Stimulated activated CD4-positive, alpha-beta T cell treated with anti-CD3 and anti-CD28 coated beads, Interleukin-4, amount 100 ng/mL, for 24 hours (primary cell): ENCODE results near the gene FXYD7.
A peak's percentile ranks its signal among the peaks of the same experiment; 100 is the strongest.
"Not testable (repeated sequence)": the region's sequence is repeated elsewhere in the genome, so short reads cannot be mapped to it uniquely, and the experiment has no call there.

ENCODE experiments used
- DNase-seq: peaks from one replicate; pipeline ENCODE4 v3.0.0-alpha.2; 2020

The FXYD7 gene, protein sequence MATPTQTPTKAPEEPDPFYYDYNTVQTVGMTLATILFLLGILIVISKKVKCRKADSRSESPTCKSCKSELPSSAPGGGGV

DNA sequence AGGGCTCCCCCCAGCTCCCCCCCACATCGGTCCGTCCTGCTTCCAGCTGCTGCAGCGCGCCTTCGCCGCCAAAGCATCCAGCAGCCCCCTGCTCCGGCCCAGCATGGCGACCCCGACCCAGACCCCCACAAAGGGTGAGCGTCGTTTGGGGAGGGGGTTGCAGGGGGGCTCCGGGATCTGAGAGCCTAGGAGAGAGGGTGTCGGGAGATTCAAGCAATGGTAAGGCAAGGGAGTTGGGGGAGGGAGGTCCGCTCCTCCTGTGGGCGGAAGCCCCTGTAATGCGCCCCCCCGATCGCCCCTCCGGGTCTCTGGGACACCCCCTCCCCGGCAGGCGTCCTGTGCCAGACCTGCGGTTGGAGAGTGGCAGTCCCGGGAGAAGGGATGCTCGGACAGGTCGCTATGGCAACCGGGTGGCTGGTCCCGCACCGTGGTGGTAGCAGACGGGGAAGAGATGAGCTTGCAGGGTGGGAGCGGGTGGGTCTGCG lies at the start of gene FXYD7:
FXYD7 (plus strand) TSS at position 25 of the 485 bp plus-strand sequence; CDS start at position 104, 79 bp downstream.
- no peak for DNase-seq

DNA sequence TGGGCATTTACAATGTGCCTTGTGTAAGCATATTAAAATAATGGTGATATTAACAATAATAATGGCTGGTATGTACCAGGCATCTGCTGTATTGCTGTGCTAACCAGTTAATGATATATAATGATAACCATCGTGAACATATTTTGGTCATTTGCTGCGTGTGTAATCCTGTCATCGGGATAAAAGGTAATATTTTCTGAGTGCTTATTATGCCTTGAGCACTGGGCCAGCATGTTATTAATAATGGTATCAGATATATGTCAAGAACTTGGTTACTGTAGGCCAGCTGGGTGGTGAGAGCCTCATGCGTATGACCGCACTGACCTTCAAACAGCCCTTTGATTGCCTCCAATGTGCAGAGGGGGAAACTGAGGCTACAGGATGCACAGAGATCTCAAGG lies 49.6 kb upstream of the FXYD7 start:
- DNase-seq = no peak

DNA sequence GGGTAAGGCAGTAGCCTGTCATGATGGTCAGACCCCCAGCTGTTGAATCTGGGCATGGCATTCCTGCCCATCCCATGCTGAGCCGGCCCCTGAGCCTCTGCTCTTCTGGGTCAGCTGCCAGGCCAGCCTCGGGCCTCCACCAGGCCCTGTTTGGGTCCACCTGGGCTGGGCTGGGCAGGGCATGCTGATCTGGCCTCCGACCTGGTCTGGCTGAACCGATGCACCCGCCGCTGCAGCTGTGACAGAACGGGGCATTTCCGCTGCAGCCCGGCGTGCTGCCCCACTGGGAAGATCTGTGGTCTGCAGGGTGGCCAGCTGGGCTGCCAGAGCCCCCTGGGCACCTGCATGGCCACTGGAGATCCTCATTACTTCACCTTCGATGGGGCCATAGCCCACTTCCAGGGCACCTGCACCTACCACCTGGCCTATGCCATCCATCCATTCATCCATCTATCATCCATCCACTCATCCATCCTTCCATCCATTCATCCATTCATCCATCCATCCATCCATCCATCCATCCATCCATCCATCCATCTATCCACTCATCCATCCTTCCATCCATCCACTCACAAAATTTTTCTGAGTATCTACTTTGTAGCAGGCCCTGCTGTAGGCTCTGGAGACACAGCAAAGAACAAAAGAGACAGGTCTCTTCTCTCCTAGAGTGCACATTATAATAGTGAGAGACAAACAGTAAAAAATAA lies 49.0 kb upstream of the FXYD7 start:
- no peak for DNase-seq

DNA sequence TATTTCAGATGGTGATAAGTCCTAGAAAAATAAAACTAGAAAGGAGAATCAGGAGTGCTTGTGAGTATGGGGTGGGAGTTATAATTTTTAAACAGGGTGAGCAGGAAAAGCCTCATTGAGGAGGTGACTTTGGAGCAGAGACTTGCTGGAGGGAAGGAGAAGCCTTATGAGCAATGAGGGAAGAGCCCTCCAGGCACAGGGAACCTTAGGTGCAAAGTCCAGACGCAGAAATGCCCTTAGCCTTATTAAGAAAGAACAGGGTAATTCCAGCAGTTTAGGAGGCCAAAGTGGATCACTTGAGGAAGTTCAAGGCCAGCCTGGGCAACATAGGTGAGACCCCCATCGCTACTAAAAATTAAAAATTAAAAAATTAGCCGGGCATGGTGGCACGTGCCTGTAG lies 48.4 kb upstream of the FXYD7 start:
- no peak for DNase-seq

DNA sequence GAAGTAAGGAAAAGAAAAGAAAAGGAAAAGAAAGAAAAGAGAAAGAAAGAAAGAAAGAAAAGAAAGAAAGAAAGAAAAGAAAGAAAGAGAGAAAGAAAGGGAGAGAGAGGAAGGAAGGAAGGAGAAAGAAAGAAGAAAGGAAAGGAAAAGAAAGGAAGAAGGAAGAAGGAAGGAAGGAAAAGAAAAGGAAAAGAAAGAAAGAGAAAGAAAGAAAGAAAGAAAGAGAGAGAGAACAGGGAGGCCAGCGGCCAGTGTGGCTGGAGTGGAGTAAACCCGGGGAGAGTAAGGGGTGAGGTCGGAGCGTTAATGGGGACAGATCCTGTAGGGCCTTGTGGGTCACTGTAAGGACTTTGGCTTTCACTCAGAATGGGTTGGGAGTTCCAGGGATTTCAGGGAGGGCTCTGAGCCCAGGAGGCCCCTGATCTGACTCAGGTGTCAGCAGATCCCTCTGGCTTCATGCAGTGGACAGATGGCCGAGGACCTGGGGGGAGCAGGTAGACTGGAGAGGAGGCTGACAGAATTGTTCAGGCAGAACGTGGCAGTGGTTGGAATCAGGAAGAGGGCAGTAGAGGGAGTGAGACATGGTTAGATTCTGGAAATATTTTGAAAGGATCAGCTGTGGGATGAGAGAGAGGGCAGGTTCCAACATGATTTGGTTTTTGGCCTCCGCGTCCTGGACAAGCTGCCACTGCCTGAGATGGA lies 47.2 kb upstream of the FXYD7 start:
- no peak for DNase-seq

DNA sequence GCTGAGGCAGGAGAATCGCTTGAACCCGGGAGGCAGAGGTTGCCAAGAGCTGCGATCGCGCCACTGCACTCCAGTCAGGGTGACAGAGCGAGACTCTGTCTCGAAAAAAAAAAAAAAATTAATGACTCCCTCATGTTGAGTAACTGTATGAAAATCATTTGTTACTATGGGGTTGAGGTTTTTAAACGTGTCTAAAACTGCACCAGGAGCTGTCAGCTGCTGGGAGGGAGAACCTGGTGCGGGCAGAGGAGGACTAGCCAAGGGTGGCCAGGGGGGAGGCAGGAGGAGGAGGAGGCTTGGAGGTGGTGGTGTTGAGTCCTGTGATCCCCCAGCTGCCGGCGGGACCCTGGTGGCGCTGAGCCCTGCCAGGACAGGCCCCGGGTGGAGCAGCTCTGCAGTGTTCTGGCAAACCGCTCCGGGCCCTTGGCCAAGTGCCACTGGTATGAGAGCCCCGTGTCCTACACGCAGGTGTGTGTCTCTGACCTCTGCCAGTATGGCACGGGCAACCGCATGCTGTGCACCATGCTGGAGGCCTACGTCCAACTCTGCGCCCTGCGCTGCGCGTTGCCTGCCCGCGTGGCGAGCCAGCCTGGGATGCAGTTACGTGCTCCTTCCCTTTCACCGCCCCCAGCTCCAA lies 44.5 kb upstream of the FXYD7 start:
- DNase-seq = no peak

DNA sequence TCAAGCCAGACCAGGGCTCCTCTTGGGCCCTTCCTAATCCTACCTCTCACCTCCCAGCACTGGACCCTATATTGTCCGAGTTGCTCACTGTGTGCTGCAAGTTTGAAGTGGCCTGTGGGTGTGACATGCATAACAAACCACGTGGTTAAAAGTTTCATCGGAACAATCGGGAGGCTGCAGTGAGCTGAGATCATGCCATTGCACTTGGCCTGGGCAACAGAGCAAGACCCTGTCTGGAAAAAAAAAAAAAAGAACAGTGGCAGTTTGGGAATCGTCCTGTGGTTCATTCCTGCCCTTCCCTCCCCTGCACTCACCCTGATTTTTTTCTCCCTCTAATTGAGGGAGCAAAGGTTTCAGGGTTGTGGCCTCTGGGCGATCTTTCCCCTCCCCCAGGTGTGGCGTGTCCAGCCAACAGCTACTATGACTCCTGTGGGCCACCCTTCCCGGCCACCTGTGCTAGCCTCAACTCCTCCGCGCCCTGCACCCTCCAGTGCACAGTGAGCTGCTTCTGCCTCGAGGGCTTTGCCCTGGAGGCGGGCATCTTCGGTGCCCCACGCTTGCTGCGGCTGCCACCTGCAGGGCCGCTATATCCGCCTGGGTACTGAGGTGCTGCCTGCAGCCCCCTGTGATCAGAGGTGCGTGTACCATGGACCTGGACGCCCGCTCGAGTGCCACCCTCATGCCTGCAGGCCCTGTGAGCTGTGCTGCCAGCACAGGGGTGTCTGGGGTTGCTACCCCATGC lies 43.7 kb upstream of the FXYD7 start:
- DNase-seq = no peak

DNA sequence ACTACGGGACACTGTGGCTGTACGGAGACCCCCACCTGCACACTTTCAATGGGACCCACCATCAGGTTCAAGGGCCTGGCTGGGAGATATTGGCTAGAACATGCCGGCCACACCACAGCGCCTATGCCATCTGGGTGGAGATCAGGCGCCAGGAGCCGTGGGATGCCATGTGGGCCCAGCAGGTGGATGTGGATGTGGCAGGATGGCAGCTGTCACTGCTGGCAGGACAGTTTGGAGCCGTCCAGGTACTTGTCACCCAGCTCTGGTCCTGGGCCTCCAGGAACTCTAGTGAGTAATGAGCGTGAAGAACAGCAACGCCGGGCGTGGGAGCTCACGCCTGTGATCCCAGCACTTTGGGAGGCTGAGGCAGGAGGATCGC lies 43.2 kb upstream of the FXYD7 start:
- no peak for DNase-seq

DNA sequence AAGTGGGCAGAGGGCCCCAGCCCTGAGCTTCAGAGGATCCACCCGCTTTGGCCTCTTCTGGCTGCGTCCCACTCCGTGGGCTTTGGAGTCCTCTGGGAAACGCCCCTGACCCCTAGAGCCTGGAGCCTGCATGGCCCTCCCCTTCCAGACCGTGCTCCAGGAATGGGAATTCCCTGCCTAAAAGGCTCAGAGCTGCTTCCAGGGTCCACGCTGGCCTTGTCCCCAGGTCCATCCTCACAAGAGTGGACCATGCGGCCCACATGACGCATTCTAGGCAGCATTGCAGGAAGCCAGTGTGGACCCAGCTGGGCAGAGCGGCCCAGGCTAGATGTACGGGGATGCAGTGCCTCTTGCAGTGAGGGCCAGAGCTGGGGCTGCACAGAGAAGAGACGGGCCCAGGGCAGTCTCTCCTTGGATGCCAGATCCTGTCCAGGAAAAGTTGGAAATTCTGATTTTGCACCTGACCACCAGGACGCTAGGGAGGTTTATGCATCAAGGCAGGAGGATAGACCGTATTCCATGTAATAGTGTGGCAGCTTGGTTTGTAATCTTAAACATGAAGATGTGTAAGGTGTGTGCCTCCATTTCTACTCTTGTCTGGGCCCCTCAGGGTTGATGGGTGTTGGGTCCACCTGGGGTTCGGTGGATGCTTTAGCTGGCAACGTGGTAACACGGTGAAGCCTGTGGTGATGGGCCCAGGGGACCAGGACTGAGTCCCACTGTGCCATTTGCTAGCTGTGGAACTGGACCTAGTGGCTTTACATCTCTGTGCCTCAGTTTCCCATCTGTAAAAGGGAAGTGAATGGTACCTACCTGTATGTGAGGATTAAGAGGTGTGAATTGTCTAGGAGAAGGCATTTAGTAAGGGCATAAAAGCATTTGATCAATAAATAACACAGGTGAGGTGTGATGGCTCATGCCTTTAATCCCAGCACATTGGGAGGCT lies 42.2 kb upstream of the FXYD7 start:
- no peak for DNase-seq

DNA sequence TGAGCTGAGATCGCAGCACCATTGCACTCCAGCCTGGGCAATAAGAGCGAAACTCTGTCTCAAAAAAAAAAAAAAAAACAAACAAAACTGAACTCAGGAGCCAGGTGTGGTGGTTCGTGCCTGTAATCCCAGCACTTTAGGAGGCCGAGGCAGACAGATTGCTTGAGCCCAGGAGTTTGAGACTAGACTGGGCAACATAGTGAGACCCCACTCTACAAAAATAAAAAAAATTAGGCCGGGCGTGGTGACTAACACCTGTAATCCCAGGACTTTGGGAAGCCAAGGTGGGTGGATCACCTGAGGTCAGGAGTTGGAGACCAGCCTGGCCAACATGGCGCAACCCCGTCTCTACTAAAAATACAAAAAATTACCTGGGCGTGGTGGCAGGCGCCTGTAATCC lies 41.1 kb upstream of the FXYD7 start:
- not testable (repeated sequence) for DNase-seq

DNA sequence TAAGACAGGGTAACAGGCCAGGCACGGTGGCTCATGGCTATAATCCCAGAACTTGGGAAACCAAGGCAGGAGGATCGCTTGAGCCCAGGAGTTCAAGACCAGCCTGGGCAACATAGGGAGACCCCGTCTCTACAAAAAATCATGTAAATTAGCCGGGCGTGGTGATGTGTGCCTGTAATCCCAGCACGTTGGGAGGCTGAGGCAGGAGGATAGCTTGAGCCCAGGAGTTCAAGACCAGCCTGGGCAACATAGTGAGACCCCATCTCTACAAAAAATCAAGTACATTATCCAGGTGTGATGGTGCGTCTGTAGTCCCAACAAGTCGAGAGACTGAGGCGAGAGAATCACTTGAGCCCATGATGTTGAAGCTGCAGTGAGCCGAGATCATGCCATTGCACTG lies 39.4 kb upstream of the FXYD7 start:
- not testable (repeated sequence) for DNase-seq

DNA sequence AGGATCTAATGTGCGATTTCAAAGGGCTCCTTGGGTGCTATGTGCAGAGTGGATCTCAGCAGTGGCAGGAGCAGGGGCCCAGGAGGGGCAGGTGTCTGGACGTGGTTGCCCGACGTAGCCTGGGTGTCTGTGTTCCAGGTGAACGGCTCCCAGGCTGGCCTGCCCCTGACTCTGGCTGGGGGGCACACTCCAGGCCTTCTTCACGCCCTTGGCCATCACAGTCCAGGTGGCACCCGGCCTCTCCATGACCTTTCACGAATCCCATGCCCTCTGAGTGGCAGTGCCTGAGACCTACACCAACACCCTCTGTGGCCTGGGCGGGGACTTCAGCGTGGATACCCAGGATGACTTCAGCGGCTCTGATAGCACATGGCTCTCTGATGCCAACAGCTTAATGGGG lies 38.7 kb upstream of the FXYD7 start:
- DNase-seq = no peak

DNA sequence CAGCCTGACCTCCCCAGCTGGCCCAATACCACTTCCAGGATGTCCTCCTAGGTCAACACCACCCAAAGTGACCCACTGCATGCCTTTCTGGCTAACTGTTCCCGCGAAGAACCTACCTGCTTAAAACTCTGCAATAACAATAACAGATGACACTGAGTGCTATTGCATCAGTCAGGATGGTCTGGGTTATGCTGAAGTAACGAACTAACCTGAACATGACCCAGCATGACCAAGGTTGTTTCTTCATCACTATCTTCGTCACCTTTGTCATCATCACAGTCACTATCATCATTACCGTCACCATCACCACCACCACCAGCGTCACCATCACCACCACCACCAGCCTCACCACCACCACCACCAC lies 38.0 kb upstream of the FXYD7 start:
- no peak for DNase-seq

DNA sequence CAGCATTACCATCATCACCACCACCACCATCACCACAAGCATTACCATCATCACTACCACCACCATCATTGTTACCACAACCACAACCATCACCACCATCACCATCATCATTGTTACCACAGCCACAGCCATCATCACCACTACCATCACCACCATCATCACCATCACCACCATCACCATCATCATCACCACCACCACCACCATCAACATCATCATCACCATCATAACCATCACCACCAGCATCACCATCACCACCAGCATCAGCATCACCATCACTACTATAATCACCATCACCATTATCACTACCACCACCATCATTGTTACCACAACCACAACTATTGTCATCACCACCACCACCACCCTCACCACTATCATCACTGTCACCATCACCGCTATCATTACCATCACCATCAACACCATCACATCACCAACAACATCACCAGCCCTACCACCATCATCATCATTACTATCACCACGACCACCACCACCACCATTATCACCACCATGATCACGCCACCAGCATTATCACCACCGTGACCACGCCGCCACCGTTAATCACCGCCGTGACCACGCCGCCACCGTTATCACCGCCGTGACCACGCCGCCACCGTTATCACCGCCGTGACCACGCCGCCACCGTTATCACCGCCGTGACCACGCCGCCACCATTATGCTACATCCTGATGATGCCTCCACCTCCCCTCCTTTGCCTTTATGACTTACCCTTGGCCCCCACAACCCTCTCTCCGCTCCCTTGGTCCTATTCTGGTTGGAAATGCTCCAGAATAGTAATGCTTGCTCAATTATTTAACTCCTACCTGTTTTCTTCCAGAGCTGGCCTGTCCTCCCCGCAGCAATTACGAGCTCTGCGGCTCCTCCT lies 37.4 kb upstream of the FXYD7 start:
- no peak for DNase-seq

DNA sequence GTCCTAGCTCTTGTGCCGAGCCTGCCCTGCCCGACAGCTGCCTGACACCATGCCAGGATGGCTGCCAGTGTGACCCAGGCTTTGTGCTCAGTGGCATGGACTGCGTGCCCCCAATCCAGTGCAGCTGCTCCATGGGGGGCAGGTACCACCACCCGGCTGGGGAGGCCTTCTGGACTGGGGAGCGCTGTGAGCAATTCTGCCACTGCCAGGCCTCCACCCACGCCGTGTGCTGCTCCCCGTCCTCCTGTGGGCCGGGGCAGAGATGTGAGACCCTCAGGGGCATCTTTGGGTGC lies 36.8 kb upstream of the FXYD7 start:
- DNase-seq = no peak

DNA sequence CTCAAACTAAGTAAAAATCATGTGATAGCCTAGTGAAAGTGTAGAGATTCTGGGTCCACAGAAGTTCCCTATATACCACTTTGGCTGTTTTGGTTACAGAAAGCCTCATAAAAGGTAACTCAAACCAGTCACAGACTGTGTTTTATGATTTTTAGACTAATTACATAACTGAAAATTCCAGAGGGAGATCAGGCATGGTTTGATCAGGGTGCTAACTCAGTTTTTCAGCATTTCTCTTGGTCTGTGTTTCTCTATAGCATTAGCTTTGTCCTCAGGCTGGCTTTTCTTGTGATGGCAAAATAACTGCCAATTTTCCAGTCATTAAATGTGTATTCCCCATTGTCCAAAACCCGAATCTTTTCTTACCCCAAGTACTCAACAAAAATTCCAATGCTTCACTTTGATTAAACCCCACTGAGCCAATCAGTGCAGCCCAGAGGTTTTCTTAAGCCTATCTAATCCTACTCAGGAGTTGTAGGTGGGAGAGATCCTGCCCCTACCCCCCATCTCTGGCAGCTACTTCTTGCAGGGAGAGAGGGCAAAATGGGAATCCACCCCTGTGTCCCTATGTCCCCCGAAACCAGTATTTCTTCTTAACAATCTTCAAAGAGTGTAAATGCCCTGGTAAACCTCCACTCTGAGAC lies 36.0 kb upstream of the FXYD7 start:
- no peak for DNase-seq

DNA sequence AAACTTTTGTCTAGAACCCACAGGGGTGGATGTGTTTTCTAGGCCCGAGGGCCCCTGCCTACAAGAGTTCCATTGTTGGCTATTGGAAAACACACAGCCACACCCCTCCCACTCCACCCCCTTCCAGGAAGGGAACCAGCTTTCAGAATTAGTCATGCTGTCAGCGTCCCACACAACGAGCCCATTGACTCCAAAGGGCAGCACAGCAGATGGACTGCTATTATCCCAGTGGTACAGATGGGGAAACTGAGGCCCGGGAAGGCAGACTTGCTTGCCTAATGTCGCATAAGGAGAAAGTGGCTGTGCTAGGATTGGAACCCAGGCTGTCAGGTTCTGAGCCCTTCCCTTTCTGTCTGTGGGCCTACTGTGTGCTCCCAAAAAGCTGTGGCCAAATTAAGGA lies 35.5 kb upstream of the FXYD7 start:
- DNase-seq = peak; percentile 11

DNA sequence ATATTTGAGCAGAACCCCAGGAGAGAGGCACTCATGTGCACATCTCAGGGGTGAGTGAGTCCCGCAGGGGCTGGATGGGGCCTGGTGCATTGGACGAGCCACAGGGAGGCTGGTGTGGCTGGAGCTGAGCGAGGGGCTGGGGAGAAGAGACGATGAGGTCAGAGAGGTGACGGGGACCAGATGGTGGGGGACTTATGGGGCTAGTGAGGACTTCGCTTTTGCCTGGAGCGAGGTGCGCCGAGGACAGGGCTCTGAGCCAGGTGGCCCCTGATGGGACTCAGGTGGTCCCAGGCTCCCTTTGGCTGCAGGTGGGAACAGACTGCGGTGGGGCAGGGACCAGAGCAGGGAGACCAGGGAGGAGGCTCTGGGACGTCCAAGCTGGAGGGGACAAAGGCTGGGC lies 34.3 kb upstream of the FXYD7 start:
- no peak for DNase-seq

DNA sequence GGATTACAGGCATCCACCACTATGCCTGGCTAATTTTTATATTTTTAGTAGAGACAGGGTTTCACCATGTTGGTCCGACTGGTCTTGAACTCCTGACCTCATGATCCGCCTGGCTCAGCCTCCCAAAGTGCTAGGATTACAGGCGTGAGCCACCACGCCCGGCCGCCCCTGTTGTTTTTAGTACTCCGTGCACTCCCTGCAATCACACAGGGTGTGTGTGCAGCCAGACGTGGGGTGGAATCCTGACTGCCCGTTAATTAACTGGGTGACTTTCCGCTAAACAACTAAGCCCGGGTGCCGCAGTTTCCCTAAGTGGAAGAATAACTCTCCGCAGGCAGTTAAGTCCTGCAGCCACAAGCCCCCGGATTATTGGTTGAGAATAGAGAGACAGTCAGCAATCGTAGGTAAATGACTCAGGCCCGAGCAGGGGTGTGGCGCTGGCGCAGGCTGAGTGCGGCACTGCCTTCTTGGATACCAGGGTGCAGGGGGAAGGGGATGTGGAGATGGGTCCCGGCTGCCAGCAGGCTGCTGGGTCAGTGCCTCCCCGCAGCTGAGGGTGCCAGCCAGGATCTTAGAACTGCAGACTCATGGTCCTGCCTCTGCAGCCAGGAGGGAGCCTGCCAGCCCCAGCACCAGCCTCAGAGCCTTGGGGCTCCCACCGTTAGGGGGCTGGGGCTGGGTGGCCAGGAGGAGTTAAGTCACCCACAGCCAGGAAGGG lies 33.5 kb upstream of the FXYD7 start:
- DNase-seq = no peak

DNA sequence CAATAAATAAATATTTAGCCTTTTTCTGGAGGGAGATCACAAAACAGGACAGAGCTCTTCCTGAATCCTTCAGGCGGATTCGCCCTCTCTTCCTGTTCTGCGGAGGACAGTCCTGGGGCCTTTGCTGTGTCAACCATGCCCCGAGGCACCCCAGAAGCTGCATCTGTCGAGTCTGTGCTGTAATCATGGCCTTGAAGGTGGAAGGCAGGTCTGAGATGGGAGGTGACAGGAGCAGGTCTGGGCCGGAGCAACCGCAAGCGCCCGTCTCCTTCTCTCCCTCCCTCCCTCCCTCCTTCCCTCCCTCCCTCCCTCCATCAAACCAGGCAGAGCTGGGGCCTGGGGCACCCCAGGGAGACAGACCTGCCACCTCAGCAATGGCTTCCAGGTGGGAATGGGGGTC lies 32.1 kb upstream of the FXYD7 start:
- no peak for DNase-seq
